HG03097 (cell line): ENCODE results near the gene CD200.
"Not testable (repeated sequence)": the region's sequence is repeated elsewhere in the genome, so short reads cannot be mapped to it uniquely, and the experiment has no call there.

Experiments
- ATAC-seq: cut with Tn5 transposase; IDR thresholded peaks from one replicate; pipeline ENCODE4 v1.9.1; 2021; ENCODE audit not compliant: unreplicated experiment, low FRiP score

The CD200 gene

DNA sequence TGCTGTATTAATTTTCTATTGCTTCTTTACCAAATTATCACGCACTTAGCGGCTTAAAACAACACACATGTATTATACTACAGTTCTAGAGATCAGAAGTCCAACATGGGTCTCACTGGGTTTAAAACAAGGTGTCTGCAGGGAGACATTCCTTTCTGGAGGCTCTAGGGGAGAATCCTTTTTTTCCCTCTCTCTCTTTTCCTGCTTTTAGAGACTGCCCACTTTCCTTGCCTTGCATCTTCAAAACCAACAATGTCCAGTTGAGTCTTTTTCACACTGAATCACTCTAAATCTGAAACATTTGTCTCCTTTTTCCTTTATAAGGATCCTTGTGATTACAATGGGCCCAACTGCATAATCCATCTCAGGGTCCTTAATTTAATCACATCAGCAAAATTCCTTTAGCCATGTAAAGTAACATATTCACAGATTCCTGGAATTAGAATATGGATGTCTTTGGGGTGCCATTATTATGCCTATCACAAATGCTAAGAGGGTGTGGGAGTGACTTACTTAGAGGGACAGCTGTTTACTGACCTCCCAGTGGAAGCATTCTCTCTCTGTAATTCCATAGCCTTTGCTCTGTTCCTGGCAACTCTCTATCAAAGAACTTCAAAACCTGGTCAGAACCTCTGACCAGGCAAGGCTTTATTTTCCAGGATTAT is 21.8 kb downstream of the CD200 start:
- no peak for ATAC-seq

- no peak for ATAC-seq
Measured at GRCh38 chr3:112355307-112355687, 22.3 kb downstream of the CD200 start.

DNA sequence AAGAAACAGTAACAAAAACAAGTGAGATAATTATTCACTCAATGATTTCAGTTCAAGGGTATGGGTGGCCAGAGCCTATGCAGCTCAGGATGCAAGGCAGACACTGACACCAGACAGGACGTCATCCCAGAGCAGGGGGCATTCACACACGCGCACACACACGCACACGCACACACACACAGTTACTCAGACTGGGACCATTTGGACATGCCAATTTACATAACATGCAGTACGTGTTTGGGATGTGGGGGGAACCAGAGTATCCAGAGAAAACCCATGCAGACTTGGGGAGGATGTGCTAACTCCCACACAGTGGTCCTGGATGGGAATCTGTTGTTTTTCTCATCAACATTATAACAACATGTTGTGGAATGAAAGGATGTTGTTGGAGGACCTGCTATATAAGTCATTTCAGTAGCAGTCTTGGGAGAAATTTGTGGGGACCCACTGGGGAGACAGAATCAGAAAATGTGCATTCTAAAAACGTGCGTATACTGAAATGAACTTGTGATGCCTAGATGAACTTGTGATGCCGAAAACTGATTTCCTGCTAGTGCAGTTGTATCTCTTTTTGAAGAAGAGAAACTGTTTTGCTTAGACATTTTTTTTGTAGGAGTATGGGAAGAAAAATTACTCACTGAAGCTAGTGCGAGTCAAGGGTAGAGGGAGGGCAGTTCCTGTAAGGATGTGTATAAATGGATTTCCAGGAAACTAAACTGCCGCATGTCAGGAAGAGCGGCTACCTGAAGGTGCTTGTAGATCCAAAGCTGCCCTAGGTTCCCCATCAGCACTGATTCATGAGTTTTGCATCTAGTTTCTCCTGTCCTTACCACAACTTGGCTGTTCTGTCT is 25.2 kb downstream of the CD200 start:
- no peak for ATAC-seq

- ATAC-seq = no peak
Measured at GRCh38 chr3:112360561-112360960, 27.6 kb downstream of the CD200 start.

DNA sequence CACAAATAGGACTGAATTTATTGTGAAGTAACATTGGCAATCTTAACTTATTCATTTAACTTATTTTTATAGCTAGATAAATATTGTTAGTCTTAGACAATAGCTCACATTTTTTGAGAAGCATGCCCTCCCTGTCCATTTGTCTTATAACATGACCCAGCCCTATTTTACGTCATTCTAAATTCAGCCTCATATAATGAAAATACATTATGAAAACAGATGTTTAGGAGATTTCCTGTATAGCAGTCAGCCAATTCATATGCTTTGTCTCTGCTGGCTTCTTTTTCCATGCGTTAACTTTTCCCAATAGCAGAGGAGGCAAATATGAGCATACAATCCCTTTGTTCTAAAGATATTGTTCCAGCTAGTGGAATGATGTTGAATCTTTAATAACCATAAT is 29.3 kb downstream of the CD200 start:
- ATAC-seq = no peak

DNA sequence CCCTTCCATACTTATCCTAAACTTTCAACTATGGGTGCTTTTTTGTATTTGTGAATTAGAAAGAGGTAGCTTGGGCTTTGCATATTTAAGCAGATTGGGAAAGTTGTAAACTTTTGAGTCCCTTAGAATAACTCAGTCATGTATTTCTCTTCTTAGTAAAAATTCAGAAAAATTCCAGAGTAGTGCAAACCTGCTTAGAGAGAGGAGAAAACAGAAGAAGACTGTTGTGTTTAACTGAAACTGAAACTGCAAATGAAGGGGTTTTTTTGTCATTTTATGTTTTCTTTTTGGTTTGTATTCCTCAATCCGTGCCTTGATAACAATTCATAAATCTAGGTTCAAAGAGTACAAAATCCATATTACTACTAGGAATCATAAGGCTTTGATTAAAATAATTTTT is 31.3 kb downstream of the CD200 start:
- no peak for ATAC-seq

DNA sequence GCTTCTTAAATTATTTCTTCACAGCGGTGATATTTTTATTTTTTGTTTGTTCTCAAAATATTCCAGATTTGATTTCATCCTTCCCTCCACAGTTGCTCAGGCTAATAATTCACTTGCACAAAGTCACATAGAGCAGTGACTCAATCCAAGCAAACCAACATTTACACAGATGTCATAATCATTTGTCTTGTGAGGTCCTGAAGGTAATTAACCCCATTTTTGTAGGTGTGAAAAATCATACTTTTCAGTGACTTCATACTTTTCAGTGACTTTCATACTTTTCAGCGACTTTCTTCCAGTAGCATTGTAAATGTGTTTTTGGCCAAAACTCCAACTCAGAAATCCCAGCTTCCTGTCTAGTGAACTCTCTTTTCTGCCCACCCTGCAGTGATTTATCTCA is 32.1 kb downstream of the CD200 start:
- ATAC-seq = no peak

- no peak for ATAC-seq
Measured at GRCh38 chr3:112365636-112366035, 32.7 kb downstream of the CD200 start.

DNA sequence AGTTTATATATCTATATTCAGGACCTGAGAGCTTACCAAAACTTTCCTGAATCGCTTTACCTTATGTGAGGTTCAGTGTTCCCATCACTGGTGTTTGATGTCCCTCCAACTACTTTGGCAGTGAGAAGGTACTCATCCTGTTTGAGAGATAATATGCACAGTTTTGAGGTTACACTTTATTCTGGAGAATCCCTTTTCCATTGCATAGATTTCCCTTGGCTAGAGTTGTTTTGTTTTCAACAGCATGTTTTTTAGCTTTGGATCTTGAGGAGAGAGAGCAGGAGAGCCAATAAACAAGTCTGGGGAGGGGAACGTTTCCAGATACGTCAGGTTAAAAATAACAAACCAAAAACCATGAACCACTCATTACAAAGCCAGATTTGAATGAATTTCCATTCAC is 33.6 kb downstream of the CD200 start:
- ATAC-seq = no peak

DNA sequence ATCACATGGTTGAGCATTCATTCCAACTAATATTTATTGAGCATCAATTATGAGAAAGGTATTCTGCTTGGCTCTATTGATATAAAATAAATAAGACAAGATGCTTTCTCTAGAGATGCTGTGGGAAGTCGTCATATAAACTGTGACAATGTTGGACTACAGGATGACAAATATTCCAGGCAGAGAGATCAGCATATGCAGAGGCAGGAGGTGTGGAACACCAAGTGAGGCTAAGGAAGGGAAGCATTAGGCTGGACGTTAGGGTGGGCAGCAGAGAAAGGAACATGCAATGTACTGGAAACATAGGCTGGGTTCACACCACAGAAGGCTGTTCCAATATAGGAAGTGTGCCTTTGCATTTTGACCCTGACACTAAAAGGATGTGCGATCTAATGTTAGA is 38.6 kb downstream of the CD200 start:
- ATAC-seq = no peak

GRCh38 chr3:112372396-112372795 is 39.4 kb downstream of the CD200 start:
- no peak for ATAC-seq

GRCh38 chr3:112373476-112373875 is 40.5 kb downstream of the CD200 start:
- no peak for ATAC-seq

GRCh38 chr3:112373924-112374323 is 41.0 kb downstream of the CD200 start:
- no peak for ATAC-seq

GRCh38 chr3:112374333-112374734 is 41.4 kb downstream of the CD200 start:
- no peak for ATAC-seq

- no peak for ATAC-seq
Measured at GRCh38 chr3:112375117-112375516, 42.2 kb downstream of the CD200 start.

- ATAC-seq = no peak
Measured at GRCh38 chr3:112376241-112376911, 43.4 kb downstream of the CD200 start.

GRCh38 chr3:112376992-112377391 is 44.0 kb downstream of the CD200 start:
- no peak for ATAC-seq

- no peak for ATAC-seq
Measured at GRCh38 chr3:112377568-112378071, 44.7 kb downstream of the CD200 start.

DNA sequence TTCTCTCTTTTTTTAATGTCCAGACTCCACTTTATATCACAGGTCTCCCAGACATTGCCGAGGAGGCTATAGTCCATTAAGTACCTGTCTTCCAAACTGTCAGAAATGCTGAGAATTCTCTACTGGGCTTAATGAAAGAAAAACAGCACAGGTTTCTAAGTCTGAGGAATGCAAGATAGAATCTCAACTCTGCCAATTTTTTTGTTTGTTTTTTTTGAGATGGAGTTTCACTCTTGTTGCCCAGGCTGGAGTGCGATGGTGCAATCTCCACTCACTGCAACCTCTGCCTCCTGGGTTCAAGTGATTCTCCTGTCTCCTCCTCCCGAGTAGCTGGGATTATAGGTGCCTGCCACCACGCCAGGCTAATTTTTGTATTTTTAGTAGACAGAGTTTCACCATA is 45.4 kb downstream of the CD200 start:
- ATAC-seq = not testable (repeated sequence)

DNA sequence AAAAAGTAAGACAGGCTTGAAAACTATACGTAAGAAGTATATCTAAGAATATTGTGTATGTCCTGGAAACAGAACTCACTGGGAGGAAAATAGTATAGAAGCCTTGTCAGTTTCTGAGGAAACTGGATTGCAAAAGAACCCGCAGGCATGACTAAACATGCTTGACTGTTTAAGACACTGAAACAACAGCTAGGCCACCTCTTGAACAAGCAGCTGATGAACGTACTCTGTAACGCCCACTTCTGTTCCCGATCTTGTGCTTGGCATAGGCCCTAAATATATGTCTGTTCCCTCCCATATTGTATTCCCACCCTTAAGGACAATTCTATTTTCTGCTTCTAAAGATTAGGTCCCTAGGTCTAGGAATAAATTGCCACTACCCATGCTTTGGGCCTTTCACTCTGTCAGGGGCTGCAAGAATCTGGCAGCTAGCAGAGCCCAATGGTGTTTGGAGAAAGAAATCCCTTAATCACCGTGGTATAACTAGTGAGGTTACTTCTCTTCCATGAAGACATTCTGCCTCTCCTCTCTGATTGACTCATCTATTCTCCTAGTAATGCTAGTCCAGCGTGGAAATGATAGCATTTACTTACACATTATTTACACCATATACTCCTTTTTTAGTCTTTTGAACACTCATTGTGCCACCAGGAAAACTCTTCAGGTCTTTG is 46.2 kb downstream of the CD200 start:
- no peak for ATAC-seq
